HEK293 (cell line): ENCODE measurements around the gene CD74.

Experiments used
- CTCF ChIA-PET: fragments of 350-600 bp; formaldehyde crosslinking; extraction: SDS; loops from one replicate; lab custom pipeline; 2021; ENCODE audit warnings: antibody characterized with exemption; lab: Yijun Ruan, JAX
- POLR2A ChIA-PET: fragments of 300-600 bp; formaldehyde crosslinking; extraction: SDS; loops from one replicate; lab custom pipeline; 2020; ENCODE audit warnings: antibody characterized with exemption, inconsistent platforms; lab: Yijun Ruan, JAX
- H3K27ac ChIP-seq: fragments of 200-500 bp; sonication (Bioruptor generic); 2 replicates; pipeline ENCODE4 v1.5.1; 2014; ENCODE audit warnings: low read depth, low read length, control low read depth, inconsistent platforms; ENCODE audit errors: extremely low read depth
- H3K36me3 ChIP-seq, 2 experiments: fragments of 200-500 bp in 1 of 2; sonication (Bioruptor generic) in 1 of 2; 1 replicate in 1 of 2; 2 replicates in 1 of 2; pipeline ENCODE4 v1.5.1; 2014 to 2017; ENCODE audit warnings: inconsistent platforms in 2 of 2, low read length in 2 of 2; ENCODE audit not compliant: control insufficient read depth in 2 of 2, insufficient read depth in 1 of 2
- H3K4me1 ChIP-seq: fragments of 200-500 bp; sonication (Bioruptor generic); 2 replicates; pipeline ENCODE4 v1.5.1; 2014; ENCODE audit warnings: mild to moderate bottlenecking, low read length, inconsistent platforms; ENCODE audit not compliant: control insufficient read depth, insufficient read depth
- H3K4me3 ChIP-seq: 2 replicates; pipeline ENCODE4 v1.5.1; 2011; ENCODE audit warnings: low read depth, mild to moderate bottlenecking, control low read depth, low read length, moderate library complexity
- H3K9me3 ChIP-seq: fragments of 200-500 bp; sonication (Bioruptor generic); 2 replicates; pipeline ENCODE4 v1.5.1; 2014; ENCODE audit warnings: low read depth, low read length, inconsistent platforms; ENCODE audit not compliant: control insufficient read depth, insufficient read depth
- EGR2 ChIP-seq: fragments of 450-650 bp; formaldehyde crosslinking; IDR thresholded peaks from 2 replicates; pipeline ENCODE4 v1.5.1; 2016; ENCODE audit warnings: low read depth, missing biosample characterization, missing genetic modification characterization
- FEZF1 ChIP-seq: fragments of 450-650 bp; formaldehyde crosslinking; IDR thresholded peaks from 2 replicates; pipeline ENCODE4 v1.5.1; 2016; ENCODE audit warnings: missing biosample characterization, missing genetic modification characterization
- GLIS1 ChIP-seq: fragments of 450-650 bp; formaldehyde crosslinking; IDR thresholded peaks from 2 replicates; pipeline ENCODE4 v1.5.1; 2016; ENCODE audit warnings: missing biosample characterization, missing genetic modification characterization
- HOXC10 ChIP-seq: sonication (generic); formaldehyde crosslinking; IDR thresholded peaks from 2 replicates; pipeline ENCODE4 v1.8.1; 2023; ENCODE audit warnings: mild to moderate bottlenecking, missing genetic modification reagents
- ZNF112 ChIP-seq: fragments of 450-650 bp; formaldehyde crosslinking; IDR thresholded peaks from 2 replicates; pipeline ENCODE4 v1.5.0; 2017; ENCODE audit warnings: missing biosample characterization, missing genetic modification characterization
- ZNF132 ChIP-seq: fragments of 450-650 bp; formaldehyde crosslinking; IDR thresholded peaks from 2 replicates; pipeline ENCODE4 v1.5.1; 2017; ENCODE audit warnings: missing biosample characterization, missing genetic modification characterization, borderline replicate concordance
- ZNF140 ChIP-seq: fragments of 450-650 bp; formaldehyde crosslinking; IDR thresholded peaks from 2 replicates; pipeline ENCODE4 v1.5.1; 2016; ENCODE audit warnings: missing biosample characterization, missing genetic modification characterization
- ZNF175 ChIP-seq: fragments of 450-650 bp; formaldehyde crosslinking; IDR thresholded peaks from 2 replicates; pipeline ENCODE4 v1.5.1; 2016; ENCODE audit warnings: missing biosample characterization, missing genetic modification characterization
- ZNF501 ChIP-seq: fragments of 450-650 bp; formaldehyde crosslinking; IDR thresholded peaks from 2 replicates; pipeline ENCODE4 v1.5.1; 2016; ENCODE audit warnings: missing biosample characterization, missing genetic modification characterization
- ZSCAN23 ChIP-seq: fragments of 450-650 bp; formaldehyde crosslinking; IDR thresholded peaks from 2 replicates; pipeline ENCODE4 v1.5.1; 2016; ENCODE audit warnings: missing biosample characterization, missing genetic modification characterization
- ZXDB ChIP-seq: fragments of 450-650 bp; formaldehyde crosslinking; IDR thresholded peaks from 2 replicates; pipeline ENCODE4 v1.5.1; 2016; ENCODE audit warnings: missing biosample characterization, missing genetic modification characterization
- TF ChIP-seq, protein P1 (sequence below): fragments of 450-650 bp; formaldehyde crosslinking; IDR thresholded peaks from 2 replicates; pipeline ENCODE4 v1.5.1; 2016; ENCODE audit warnings: missing biosample characterization, missing genetic modification characterization
- TF ChIP-seq, protein P2 (sequence below): fragments of 450-650 bp; formaldehyde crosslinking; IDR thresholded peaks from 2 replicates; pipeline ENCODE4 v1.5.1; 2017; ENCODE audit warnings: missing biosample characterization, missing genetic modification characterization
- TF ChIP-seq, protein P3 (sequence below): fragments of 450-650 bp; formaldehyde crosslinking; IDR thresholded peaks from 2 replicates; pipeline ENCODE4 v1.5.1; 2016; ENCODE audit warnings: missing biosample characterization, missing genetic modification characterization
- TF ChIP-seq, protein P4 (sequence below): fragments of 450-650 bp; formaldehyde crosslinking; IDR thresholded peaks from 2 replicates; pipeline ENCODE4 v1.5.1; 2016; ENCODE audit warnings: missing biosample characterization, missing genetic modification characterization
- TF ChIP-seq, protein P5 (sequence below): fragments of 450-650 bp; formaldehyde crosslinking; IDR thresholded peaks from 2 replicates; pipeline ENCODE4 v1.5.1; 2016; ENCODE audit warnings: missing biosample characterization, missing genetic modification characterization

The CD74 gene

DNA sequence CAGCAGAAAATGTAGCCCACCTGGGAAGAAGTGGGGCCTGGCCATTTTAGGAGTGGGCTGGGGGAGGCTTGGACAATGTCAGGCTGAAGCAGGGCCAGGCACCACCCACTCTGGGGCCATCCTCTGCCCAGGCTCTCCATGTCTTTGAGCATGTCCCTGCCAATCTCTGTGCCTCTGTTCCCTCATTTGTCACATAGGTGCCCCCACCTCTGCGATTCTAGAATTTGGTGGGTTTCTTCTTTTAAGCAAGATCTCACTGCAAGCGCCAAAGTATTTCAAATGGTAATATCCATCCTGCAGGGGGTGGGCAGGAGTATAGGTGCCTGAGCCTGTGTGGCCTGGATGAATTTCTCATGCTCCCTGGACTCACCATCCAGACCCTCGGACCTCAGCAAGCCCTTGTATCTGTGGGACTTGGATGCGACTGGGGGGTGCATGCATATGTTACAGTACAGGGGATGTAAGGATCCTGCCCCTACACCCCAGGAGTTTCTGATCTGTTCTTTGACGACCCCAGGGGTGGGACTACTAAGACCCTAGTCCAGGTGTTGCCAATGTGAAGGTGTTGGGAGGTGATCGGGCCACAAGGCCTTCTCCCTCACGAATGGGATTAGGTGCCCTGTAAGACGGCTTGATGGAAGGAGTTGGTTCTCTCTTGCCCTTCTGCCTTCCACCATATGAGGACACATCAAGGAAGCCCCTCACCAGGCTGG, 4.3 kb downstream of the CD74 start:
- TF ChIP-seq, protein P1, sequence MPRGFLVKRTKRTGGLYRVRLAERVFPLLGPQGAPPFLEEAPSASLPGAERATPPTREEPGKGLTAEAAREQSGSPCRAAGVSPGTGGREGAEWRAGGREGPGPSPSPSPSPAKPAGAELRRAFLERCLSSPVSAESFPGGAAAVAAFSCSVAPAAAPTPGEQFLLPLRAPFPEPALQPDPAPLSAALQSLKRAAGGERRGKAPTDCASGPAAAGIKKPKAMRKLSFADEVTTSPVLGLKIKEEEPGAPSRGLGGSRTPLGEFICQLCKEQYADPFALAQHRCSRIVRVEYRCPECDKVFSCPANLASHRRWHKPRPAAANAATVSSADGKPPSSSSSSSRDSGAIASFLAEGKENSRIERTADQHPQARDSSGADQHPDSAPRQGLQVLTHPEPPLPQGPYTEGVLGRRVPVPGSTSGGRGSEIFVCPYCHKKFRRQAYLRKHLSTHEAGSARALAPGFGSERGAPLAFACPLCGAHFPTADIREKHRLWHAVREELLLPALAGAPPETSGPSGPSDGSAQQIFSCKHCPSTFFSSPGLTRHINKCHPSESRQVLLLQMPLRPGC (tag by site-specific recombination): no peak
- TF ChIP-seq, protein P2, sequence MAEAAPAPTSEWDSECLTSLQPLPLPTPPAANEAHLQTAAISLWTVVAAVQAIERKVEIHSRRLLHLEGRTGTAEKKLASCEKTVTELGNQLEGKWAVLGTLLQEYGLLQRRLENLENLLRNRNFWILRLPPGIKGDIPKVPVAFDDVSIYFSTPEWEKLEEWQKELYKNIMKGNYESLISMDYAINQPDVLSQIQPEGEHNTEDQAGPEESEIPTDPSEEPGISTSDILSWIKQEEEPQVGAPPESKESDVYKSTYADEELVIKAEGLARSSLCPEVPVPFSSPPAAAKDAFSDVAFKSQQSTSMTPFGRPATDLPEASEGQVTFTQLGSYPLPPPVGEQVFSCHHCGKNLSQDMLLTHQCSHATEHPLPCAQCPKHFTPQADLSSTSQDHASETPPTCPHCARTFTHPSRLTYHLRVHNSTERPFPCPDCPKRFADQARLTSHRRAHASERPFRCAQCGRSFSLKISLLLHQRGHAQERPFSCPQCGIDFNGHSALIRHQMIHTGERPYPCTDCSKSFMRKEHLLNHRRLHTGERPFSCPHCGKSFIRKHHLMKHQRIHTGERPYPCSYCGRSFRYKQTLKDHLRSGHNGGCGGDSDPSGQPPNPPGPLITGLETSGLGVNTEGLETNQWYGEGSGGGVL: no peak
- TF ChIP-seq ZNF501 (tag by site-specific recombination): no peak
- TF ChIP-seq EGR2 (tag by site-specific recombination): no peak
- TF ChIP-seq, protein P3, sequence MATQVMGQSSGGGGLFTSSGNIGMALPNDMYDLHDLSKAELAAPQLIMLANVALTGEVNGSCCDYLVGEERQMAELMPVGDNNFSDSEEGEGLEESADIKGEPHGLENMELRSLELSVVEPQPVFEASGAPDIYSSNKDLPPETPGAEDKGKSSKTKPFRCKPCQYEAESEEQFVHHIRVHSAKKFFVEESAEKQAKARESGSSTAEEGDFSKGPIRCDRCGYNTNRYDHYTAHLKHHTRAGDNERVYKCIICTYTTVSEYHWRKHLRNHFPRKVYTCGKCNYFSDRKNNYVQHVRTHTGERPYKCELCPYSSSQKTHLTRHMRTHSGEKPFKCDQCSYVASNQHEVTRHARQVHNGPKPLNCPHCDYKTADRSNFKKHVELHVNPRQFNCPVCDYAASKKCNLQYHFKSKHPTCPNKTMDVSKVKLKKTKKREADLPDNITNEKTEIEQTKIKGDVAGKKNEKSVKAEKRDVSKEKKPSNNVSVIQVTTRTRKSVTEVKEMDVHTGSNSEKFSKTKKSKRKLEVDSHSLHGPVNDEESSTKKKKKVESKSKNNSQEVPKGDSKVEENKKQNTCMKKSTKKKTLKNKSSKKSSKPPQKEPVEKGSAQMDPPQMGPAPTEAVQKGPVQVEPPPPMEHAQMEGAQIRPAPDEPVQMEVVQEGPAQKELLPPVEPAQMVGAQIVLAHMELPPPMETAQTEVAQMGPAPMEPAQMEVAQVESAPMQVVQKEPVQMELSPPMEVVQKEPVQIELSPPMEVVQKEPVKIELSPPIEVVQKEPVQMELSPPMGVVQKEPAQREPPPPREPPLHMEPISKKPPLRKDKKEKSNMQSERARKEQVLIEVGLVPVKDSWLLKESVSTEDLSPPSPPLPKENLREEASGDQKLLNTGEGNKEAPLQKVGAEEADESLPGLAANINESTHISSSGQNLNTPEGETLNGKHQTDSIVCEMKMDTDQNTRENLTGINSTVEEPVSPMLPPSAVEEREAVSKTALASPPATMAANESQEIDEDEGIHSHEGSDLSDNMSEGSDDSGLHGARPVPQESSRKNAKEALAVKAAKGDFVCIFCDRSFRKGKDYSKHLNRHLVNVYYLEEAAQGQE (tag by site-specific recombination): no peak
- TF ChIP-seq ZNF112 (tag by site-specific recombination): no peak
- no peak for TF ChIP-seq HOXC10 (CRISPR knock-in tag)
- TF ChIP-seq, protein P4, sequence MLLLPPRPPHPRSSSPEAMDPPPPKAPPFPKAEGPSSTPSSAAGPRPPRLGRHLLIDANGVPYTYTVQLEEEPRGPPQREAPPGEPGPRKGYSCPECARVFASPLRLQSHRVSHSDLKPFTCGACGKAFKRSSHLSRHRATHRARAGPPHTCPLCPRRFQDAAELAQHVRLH (tag by site-specific recombination): no peak
- no peak for TF ChIP-seq ZSCAN23 (tag by site-specific recombination)
- TF ChIP-seq ZNF175 (tag by site-specific recombination): no peak
- TF ChIP-seq, protein P5, sequence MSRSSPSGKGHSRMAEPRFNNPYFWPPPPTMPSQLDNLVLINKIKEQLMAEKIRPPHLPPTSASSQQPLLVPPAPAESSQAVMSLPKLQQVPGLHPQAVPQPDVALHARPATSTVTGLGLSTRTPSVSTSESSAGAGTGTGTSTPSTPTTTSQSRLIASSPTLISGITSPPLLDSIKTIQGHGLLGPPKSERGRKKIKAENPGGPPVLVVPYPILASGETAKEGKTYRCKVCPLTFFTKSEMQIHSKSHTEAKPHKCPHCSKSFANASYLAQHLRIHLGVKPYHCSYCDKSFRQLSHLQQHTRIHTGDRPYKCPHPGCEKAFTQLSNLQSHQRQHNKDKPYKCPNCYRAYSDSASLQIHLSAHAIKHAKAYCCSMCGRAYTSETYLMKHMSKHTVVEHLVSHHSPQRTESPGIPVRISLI (tag by site-specific recombination): no peak
- no peak for TF ChIP-seq GLIS1 (tag by site-specific recombination)
- no peak for TF ChIP-seq FEZF1 (tag by site-specific recombination)
- no peak for TF ChIP-seq ZNF140
- no peak for TF ChIP-seq ZXDB (tag by site-specific recombination)
- no peak for TF ChIP-seq ZNF132 (tag by site-specific recombination)
- H3K4me1 ChIP-seq: peaks cover 3% of the 10 kb centered on the region; the same call in 1 of the 2 replicates
- POLR2A ChIA-PET: no interaction called here
- H3K4me3 ChIP-seq: no peak overlapping the region
- CTCF ChIA-PET: no interaction called here
- H3K9me3 ChIP-seq: no peaks in the 10 kb centered on the region
- peaks cover 0 to under 1% of the 10 kb centered on the region in 2 experiments; a peak in 1 of 3 replicates for H3K36me3 ChIP-seq
- H3K27ac ChIP-seq: no peak overlapping the region
